DMS153 treated with DMSO at 0.1 percent for 48 hours (cell line): ENCODE measurements around the gene CDKL5.
"Not testable (repeated sequence)": the region's sequence is repeated elsewhere in the genome, so short reads cannot be mapped to it uniquely, and the experiment has no call there.

Source experiments
- DNase-seq: peaks from one replicate; lab custom pipeline; 2025; ENCODE audit not compliant: unreplicated experiment; lab: John Stamatoyannopoulos, UW

CDKL5 gene

DNA sequence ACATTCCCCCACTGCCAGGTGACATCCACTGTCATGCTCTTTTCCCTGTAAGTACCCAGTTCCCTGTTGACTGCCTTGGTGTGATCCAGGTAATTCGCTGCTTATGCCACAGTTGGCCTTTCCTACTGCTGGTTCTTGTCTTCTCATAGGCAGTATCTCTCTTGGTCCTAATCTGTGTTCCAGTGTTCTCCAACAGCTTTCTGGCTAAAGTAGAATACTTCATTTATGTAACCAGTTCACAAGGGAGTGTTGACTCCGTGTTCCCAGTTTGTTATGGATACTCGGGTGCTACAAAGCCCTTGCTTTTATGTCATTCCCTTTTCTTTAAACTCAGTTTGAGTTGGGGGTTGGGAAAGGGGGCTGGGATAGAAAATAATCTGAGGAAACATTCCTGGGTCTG is 148.1 kb downstream of the CDKL5 start:
- DNase-seq, result no peak

DNA sequence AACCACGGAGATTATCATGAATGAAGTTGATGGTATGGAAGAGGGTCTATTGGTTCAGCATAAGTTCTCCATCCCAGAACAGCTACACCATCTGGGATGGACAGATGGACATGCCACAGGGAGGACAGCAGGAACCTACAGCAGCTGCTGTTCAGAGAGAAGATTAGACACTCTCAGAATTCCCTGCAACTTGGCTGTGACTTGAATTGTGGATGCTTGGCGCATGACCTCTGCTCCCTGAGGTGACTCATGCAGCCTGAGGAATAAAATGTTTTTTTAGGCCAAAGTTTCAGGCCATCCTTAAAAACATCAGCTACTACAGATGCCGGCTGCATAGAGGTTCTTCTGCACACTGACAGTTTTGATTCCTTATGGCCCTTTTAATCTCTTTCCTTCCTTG is 149.2 kb downstream of the CDKL5 start:
- no peak for DNase-seq

DNA sequence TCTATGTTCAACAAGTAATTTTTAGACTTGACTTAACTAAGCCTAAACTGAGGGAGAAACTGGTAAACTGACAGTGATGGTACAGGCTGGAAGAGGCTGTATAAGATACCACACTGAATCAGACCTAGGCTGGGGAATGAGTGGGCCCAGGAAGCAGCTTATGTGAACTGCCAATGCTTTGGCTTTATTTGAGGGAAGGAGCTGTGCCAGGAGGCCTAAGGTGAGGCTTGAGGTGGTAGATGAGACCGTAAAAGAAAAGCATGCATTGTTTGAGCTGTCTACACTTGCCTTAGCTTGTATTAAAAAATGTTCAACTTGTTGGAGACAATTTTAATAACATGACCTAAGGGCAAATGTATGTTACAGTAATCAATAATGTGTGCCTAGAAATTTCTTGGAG is 150.3 kb downstream of the CDKL5 start:
- DNase-seq, result no peak

DNA sequence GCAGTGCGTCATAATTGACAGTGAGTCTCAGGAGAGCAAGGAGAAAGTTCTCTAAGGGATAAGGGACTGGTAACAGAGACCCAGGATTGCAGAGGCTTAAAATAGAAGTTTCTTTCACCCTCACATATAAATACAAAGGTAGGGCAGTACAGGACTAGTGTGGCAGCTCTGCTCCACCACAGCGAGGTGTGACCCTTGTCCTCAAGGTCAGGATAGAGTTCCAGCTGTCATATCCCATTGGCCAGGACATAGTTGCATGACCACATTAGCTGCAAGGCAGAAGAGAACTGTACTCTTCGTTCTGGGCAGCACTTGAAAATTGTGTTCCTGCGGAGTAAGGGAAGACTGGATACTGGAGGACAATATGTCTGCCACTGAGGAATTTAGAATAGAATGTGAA is 152.0 kb downstream of the CDKL5 start:
- no peak for DNase-seq

DNA sequence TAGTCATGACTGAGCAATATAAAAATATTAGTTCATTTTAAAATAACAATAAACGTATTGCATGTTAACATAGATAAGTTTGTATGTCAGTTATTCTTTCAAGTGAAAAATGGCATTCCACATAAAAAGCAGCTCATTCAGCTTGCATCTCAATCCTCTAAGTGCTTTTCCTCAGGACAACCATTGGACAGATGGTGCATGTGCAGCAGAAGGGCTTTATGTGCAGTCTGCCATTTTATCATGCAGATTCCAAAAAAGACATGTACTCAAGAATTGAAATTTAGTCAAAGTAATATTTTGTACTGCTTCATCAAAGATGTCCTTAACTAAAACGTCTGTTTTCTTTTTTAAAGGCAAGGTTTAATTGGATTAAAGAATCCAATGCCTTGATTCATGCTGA is 153.1 kb downstream of the CDKL5 start:
- DNase-seq, result no peak

DNA sequence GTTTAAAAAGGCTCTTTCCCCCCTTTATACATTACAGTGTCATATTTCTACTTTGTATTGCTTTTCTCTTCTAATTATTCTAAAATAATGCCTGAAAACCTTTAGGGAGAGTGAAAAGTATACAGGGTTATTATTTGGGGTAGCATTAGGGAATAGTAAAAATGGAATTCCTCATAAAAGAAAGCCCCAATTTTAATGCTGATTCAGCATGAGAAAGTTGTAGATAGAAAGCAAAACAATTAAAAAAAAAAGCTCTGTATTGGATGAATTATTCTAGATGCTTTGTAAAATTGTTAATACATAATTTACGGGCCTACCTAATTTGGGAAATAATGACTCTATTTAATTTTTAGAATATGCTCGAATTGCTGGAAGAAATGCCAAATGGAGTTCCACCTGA is 154.1 kb downstream of the CDKL5 start:
- DNase-seq, result no peak

DNA sequence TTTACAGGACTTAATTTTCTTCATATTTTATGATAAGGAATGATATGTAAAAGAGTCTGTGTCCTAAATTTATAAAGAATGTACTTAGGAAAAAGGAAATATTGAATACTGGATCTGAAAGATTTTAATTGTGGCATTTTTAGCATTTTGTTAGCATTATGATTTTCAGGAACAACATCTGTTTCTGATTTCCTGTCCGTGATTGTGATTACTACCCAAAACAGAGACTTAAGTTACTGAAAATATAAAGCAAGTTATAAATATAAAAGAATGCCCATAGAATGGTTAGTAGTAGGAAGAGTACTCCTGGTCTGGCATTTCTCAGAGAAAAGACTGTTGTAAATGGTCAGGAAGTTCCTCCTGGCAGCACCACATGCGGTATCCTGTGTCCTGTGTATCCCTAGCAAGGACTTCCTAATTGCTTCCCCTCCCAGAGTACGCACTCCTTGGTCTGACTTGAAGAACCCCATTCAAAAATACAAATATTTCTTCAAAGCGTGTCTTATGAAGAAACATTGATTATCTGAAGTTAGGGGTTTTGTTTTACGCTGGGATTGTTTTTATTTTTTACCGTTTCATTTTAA is 157.6 kb downstream of the CDKL5 start:
- DNase-seq, result no peak

DNA sequence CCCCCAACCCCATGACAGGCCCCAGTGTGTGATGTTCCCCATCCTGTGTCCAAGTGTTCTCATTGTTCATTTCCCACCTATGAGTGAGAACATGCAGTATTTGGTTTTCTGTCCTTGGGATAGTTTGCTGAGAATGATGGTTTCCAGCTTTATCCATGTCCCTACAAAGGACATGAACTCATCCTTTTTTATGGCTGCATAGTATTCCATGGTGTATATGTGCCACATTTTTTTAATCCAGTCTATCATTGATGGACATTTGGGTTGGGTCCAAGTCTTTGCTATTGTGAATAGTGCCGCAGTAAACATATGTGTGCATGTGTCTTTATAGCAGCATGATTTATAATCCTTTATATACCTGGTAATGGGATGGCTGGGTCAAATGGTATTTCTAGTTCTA is 163.9 kb downstream of the CDKL5 start:
- not testable (repeated sequence) for DNase-seq

DNA sequence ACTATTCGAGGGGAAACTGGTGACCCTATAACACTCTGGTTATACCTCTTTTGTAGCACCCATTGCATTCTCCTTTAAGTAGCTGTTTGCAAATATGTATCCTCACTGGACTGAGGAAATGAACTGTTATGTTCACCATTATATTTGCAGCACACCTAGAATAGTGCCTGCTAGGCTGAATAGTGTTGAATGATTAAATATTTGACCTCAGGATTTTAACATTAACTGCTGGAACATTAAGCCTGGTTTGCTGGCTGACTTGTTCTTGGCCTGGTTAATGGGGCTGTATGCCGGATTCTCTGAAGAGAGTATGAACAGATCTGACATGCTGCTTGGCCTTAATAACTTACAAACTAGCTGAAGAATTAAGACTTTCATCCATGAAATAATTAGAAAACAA is 166.4 kb downstream of the CDKL5 start:
- no peak for DNase-seq

DNA sequence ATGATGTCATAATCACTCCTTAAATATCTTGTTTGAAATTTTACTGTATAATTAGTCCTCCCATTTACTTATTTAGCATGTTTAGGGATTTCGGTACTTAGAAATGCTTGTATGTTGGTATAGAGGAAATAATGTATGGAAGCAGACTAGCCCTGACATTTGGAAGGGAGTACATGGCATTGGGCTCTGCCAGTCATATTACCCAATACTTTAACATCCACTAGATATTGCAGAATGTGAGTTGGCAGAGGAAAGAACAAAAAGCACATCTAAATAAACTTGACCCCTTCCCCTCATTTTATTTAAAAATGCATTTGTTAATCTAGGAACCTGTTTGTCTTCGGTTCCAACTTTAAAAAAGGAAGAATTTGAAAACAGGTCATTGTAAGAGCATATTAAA is 168.7 kb downstream of the CDKL5 start:
- DNase-seq, result no peak

DNA sequence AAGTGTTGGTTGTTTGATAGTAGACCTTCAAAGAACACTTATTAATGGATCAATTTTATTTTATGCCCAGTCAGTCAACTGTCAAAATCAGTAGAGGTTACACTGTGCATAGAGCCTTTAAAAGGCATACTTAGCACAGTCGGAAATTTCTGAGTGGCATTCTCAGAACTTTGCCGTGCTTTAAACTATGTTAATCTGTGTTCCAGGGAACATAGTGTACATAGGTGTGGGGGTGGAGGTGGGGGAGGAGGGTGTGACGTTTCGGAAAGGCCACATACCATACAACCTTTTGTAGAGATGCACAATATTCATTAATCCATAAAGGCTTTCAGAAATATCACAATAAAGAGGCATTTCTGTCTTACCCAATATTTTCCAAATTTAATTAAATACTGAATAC is 170.7 kb downstream of the CDKL5 start:
- DNase-seq, result no peak

DNA sequence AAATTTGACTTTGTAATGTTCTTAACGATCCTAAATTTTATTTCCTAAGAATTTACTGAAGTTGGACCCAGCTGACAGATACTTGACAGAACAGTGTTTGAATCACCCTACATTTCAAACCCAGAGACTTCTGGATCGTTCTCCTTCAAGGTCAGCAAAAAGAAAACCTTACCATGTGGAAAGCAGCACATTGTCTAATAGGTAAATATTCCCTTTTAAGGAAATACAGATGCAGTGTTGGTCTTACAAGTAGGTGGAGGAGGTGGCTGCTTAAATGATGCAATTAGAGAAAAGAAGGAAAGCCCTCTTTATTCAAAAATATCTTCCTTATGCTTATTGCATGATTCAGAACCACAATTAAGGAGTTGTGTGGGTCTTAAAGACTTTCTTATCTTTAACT is 173.0 kb downstream of the CDKL5 start:
- DNase-seq, result no peak

DNA sequence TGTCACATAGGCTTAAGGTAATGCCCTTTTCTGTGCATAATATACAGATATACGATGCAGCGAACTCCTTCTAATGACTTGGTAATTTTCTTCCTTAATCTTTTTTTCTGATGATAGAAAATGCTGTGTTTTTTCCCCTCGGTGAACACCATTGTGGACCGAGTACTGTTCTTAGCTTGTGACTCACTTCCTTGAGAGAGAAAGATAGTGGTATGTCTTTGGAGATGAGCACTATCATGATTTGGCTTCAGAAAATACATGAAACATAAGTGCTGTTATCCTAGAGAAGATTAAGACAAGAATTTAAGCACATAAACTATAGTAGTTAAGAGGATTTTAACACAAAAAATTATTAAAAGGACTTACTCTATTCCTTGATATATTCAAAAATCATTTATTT is 182.6 kb downstream of the CDKL5 start:
- no peak for DNase-seq

DNA sequence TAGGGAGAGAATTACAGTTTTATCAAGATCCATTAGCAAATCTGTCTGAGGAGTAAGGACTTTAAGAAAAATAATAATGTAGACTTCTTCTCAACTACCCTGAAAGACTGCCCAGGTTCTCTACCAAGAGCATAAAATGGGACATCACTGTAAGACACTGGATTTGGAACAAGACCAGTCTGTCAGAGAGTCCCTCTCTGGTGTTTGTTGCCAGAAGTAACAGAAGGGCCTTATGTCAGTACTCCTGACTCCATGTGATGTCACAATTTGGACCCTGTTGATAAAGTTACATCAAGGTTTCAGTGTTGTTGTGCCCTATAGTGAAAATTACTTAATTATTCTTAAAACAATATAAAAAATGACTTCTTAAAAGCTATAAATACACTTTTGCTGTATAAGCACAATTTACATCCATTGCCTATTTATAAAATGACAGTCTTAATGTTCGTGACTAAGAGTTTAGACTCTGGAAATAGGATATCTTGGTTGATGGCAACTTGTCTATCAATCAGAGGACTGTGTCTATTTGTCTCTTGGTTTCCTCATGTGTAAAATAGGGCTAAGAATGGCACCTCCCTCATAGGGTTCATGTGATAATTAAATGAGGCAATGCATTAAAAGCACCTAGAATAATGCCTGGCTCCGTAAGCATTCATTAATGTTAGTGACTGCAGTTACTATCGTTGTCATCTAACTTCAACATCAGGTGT is 188.7 kb downstream of the CDKL5 start:
- no peak for DNase-seq

DNA sequence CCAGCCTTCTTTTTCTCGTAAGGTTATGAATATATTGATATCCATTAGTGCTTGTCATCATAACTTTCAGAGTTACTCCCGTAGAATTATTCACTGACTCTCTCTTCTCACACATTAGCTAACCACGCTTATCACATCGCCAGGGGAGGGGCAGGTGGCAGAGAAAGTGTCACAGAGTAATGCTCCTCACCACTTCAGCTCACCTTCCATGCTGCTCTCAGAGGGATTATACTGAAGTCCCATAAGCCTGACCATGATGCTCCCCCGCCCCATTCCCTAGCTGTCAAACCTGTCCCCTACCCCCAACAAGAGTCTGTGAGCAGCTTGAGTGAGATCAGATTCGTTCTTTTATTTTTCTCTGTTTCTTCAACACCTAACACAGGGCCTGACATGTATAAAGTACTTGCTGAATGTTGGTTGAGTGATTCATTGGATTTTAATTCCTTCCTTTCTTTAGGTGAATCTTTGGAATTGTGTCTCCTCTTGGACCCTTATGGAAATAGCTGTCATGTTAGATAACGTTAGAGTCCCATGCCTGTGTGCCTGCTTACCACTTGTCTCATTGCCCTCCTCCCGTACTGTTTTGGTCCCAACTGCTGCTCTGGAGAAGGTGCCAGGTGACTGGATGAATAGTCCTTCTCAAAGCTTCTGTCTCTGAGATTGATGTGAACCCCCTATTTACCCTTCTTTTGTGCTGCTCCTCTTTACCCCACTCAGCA is 191.4 kb downstream of the CDKL5 start:
- no peak for DNase-seq

DNA sequence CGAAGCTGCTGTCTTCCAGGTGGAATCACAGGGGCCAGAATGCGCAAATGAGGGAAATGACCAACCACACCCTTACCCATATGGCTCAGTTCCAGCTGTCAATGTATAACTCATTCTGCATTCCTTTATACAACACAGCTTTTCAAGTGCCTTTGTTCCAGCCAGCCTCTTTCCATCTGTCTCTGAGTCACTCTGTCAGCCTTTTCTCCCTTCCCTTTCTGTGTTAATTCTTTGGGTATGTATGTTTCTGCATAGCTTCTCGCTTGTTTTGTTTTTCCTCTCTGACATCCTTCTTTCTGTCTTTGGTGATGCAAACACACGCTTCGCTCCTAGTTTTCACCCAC is 192.0 kb downstream of the CDKL5 start:
- DNase-seq, result no peak

DNA sequence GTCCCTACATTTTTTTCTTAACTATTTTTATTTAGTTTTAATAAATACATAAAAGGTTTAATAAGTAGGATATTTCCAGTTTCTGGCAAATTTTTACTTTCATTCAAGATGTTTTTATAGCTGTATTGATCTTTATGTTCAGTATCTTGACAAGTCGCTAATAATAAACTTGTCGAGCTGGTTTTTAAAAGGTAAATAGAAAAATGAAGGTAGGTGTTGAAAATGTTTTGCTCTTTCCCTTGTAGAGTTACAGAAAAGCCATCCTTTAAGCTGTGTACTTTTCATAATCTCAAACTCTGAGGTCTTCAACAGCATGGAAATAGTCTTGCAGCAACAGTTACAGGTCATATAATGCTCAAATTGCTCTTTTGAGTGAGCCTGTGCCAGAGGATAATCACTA is 193.9 kb downstream of the CDKL5 start:
- no peak for DNase-seq

DNA sequence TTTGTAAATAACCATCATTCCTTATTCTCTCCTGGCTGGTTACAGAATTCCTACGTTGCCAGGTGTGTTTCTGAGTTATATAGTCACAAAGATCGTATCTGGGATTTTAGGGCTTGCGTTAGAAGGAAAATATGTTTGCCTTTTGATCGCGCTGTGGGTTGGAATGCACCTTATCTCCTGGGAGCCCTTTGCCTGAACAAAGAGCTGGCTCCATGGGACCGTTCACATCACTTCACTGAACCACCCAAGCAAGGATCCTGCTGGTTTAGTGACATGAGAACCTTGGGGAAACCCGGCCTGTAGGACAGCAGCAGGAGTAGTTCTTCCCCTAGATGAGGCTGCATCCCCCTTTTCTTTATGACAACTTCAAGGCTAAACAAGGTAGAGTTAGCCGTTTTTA is 194.9 kb downstream of the CDKL5 start:
- DNase-seq, result no peak

DNA sequence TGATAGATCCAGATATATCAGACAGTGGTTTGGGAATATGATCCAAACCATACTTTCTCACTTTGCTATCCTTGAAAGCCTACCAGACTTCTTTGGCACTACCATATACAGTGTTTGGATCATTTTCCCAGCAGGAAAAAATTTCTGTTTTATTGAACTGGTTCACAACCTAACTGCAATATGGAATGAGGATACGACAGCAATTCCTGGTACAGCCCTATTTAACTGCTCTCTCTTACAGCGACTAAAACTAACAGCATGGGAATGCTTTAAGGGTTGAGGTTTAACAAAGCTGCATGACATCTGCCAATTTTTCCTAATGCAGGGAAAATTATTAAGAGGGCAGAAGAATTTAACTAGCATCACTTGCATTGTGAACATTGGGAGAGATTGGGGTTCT is 199.2 kb downstream of the CDKL5 start:
- no peak for DNase-seq

DNA sequence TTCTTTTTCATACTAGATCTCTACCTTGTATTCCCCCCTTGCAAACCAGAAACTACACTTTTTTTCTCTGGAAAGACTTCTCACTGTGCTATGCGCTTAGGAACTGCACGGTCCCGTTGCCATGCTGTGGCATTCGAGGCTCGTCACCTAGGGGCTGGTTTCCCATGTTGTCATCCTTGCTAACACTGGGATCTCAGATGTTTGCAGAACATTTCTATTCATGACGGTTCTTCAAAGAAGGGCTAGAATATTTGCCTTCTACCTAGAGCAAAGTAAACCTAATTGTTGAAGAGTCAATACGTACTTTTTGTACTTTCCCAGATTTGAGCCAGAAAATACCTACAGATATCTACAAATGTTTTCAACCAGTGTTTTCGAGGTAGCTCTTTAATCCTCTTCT is 205.5 kb downstream of the CDKL5 start:
- DNase-seq, result no peak

DNA sequence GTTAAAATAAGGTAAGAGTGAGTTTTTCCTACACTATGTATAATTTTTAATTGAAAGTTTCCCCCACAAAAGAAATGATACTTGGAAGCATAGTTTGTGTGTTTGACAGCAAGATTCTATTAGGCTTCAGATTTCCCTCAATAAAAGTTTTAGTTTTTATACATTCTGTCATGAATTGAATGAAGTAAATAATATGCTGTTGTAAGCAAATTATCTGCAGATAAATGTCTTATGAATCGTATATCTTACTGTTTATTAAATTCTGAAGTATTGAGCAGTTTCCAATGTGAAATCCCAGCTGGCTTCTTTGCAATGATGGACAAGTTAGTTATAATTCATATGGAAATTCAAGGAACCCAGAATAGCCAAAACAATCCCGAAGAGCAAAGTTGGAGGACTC is 213.0 kb downstream of the CDKL5 start:
- DNase-seq, result no peak

DNA sequence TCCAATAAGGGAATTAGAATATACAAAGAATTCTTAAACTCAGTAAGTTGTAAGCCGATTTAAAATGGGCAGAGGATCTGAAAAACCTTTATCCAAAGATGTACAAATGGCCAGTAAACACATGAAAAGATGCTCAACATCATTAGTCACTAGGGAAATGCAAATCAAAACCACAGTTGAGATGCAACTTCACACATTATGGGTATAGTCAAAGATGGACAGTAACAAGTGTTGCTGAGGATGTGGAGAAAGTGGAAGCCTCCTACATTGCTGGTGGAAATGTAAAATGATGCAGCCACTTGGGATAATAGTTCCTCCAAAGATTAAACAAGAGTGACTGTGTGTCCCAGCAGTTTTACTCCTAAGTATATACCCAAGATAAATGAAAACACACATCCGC is 213.9 kb downstream of the CDKL5 start:
- no peak for DNase-seq

DNA sequence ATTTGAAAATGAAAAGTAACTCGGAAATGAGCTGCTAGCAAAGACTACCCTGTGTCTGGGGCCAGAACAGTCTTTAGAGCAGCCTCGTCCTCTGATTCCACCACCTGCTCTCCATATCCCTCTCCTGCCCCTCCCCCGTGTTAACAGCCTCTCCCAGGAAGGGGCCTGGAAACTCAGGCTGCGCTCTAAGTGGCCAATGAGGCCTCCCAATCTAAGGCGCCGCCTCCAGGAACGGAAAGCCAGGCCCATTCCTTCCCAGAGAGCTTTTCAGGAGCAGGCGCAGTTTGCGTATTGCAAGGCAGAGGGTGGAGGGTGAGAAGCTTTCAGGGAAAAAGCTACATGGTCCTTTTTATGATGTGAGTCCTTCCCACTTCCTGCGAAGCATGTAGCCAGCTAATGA is 215.3 kb downstream of the CDKL5 start:
- no peak for DNase-seq
